ENCODE data around the gene WDFY2. TPM values are rescaled to one million over a fixed set of nuclear protein-coding genes. Genes with fewer than 3 reads are reported as not detected.
A peak's percentile ranks its signal among the peaks of the same experiment; 100 is the strongest.

The WDFY2 gene
- polyA plus RNA-seq, 3 donors: 6.5 to 40.1 (median 9.1) TPM

DNA sequence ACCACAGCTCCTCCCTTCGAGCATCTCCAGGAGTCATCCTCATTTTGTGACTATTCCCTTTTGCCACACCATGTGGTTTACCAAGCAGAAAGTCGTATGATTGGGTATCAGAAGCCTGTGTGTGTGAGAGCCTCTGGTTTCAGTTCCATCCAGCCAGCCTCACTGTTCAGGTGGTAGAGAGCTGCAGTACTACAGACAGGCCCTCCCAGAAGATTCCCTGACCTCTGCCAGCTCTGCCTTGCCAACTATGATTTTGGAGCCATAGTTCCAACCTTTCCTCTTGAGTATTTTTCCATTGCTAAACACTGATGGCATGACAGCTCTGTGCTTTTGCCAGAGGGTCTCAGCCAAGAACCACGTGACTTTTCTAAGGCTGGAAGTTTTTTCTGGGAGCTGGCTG is 137.2 kb downstream of the WDFY2 start:
- no peak for DNase-seq
- H3K9me3 ChIP-seq (replicated peaks in 1 of 2; ENCODE audit: control insufficient read depth in 1 of 2, insufficient read depth in 1 of 2, low read length in 2 of 2): no peaks in the 10 kb centered on the region
- Mint-ChIP-seq H3K4me3 (no peak overlapping the region), H3K36me3 (peaks cover 46 to 64% of the 10 kb centered on the region in 2 donors), H3K4me1 (no peaks in the 10 kb centered on the region), H3K27me3 (ENCODE audit: low read depth in 3 of 3) (no peaks in the 10 kb centered on the region), H3K9me3 (no peaks in the 10 kb centered on the region), H3K27ac (peak overlapping the region in 4 of 7 donors; percentile 51 to 75 (median 58))
- TF ChIP-seq, protein P1, sequence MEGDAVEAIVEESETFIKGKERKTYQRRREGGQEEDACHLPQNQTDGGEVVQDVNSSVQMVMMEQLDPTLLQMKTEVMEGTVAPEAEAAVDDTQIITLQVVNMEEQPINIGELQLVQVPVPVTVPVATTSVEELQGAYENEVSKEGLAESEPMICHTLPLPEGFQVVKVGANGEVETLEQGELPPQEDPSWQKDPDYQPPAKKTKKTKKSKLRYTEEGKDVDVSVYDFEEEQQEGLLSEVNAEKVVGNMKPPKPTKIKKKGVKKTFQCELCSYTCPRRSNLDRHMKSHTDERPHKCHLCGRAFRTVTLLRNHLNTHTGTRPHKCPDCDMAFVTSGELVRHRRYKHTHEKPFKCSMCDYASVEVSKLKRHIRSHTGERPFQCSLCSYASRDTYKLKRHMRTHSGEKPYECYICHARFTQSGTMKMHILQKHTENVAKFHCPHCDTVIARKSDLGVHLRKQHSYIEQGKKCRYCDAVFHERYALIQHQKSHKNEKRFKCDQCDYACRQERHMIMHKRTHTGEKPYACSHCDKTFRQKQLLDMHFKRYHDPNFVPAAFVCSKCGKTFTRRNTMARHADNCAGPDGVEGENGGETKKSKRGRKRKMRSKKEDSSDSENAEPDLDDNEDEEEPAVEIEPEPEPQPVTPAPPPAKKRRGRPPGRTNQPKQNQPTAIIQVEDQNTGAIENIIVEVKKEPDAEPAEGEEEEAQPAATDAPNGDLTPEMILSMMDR (IDR thresholded peaks at IDR 0.05): no peak
- H3K9ac ChIP-seq (ENCODE audit: insufficient read depth, low read length, poor library complexity, severe bottlenecking): no peak overlapping the region
- no peak overlapping the region for H3K4me2 ChIP-seq (replicated peaks; ENCODE audit: extremely low read depth, low read length, poor library complexity, severe bottlenecking)
- peaks cover 38 to 64% of the 10 kb centered on the region in 2 donors for H3K36me3 ChIP-seq (replicated peaks in 1 of 2; ENCODE audit: control insufficient read depth in 1 of 2, insufficient read depth in 2 of 2, low read length in 2 of 2)
- no peak overlapping the region for H3K4me3 ChIP-seq (replicated peaks in 1 of 3; ENCODE audit: low read depth in 2 of 3, low read length in 3 of 3)
- intact Hi-C loops (cut with micrococcal nuclease): loop anchor here in 1 of 2 donors (5.0 to 10.0 kb wide), 2 partner anchors 137 to 269 kb away; partner anchors contain the start of genes INTS6 and WDFY2
- peaks cover 26% of the 10 kb centered on the region for H4K20me1 ChIP-seq (ENCODE audit: insufficient read depth, low read length)
- peak overlapping the region in 1 of 2 donors; percentile 47 for H3K27ac ChIP-seq (ENCODE audit: low read depth in 1 of 2, low read length in 2 of 2)
- H3K4me1 ChIP-seq (ENCODE audit: control insufficient read depth in 1 of 2, insufficient read depth in 2 of 2, low read length in 2 of 2): no peaks in the 10 kb centered on the region
- H3K79me2 ChIP-seq (ENCODE audit: insufficient read depth, low read length): peaks cover 57% of the 10 kb centered on the region
- no peaks in the 10 kb centered on the region for H3K27me3 ChIP-seq (ENCODE audit: control insufficient read depth in 2 of 2, insufficient read depth in 2 of 2, low read length in 2 of 2)
- no peak overlapping the region for H2AFZ ChIP-seq (ENCODE audit: insufficient read depth, low read depth, low read length, poor library complexity, severe bottlenecking)
- WGBS (ENCODE audit: insufficient coverage): 0% methylated on average over 1 of the region's 3 CpGs

DNA sequence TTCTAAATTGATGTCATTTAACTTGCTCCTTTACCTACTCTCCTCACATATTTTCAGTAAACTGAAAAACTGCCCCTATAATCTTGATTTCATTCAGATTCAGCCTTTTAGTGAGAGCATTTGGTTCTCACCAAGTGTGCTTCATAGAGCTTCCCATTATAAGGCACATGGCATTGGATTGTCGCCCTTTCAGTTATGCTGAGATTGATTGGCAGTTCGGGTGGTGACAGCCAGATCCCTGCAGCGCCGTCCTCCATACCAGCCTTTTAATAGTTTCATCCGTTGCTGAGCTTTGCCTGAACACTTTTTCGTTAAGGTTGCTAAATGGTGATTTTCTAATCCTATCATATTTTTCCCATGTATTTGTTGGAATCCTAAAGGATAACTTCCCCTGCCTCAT is 139.3 kb downstream of the WDFY2 start:
- peaks cover 51% of the 10 kb centered on the region for H3K79me2 ChIP-seq (ENCODE audit: insufficient read depth, low read length)
- 100% methylated on average over 1 of the region's 6 CpGs for WGBS (ENCODE audit: insufficient coverage)
- intact Hi-C loops (cut with micrococcal nuclease): loop anchor here in 1 of 2 donors (5.0 to 10.0 kb wide), 2 partner anchors 139 to 271 kb away; partner anchors contain the start of genes INTS6 and WDFY2

More for the DNA sequence above, 139.3 kb downstream of the WDFY2 start:
- DNase-seq: no peak
- Mint-ChIP-seq H3K36me3 (peaks cover 50 to 59% of the 10 kb centered on the region in 2 donors), H3K4me1 (no peaks in the 10 kb centered on the region), H3K27ac (peak overlapping the region in 3 of 7 donors; percentile 1 to 32 (median 9)), H3K27me3 (ENCODE audit: low read depth in 3 of 3) (no peaks in the 10 kb centered on the region), H3K4me3 (no peak overlapping the region), H3K9me3 (no peaks in the 10 kb centered on the region)
- no peak overlapping the region for H3K9ac ChIP-seq (ENCODE audit: insufficient read depth, low read length, poor library complexity, severe bottlenecking)
- H4K20me1 ChIP-seq (ENCODE audit: insufficient read depth, low read length): peaks cover 27% of the 10 kb centered on the region
- H3K4me2 ChIP-seq (replicated peaks; ENCODE audit: extremely low read depth, low read length, poor library complexity, severe bottlenecking): no peak overlapping the region
- H3K27ac ChIP-seq (ENCODE audit: low read depth in 1 of 2, low read length in 2 of 2): no peak overlapping the region
- no peaks in the 10 kb centered on the region for H3K27me3 ChIP-seq (ENCODE audit: control insufficient read depth in 2 of 2, insufficient read depth in 2 of 2, low read length in 2 of 2)
- H3K9me3 ChIP-seq (replicated peaks in 1 of 2; ENCODE audit: control insufficient read depth in 1 of 2, insufficient read depth in 1 of 2, low read length in 2 of 2): no peaks in the 10 kb centered on the region
- no peak overlapping the region for H2AFZ ChIP-seq (ENCODE audit: insufficient read depth, low read depth, low read length, poor library complexity, severe bottlenecking)
- no peak overlapping the region for H3K4me3 ChIP-seq (replicated peaks in 1 of 3; ENCODE audit: low read depth in 2 of 3, low read length in 3 of 3)
- peaks cover under 1 to 5% of the 10 kb centered on the region in 2 donors for H3K4me1 ChIP-seq (ENCODE audit: control insufficient read depth in 1 of 2, insufficient read depth in 2 of 2, low read length in 2 of 2)
- H3K36me3 ChIP-seq (replicated peaks in 1 of 2; ENCODE audit: control insufficient read depth in 1 of 2, insufficient read depth in 2 of 2, low read length in 2 of 2): peaks cover 55 to 73% of the 10 kb centered on the region in 2 donors
- TF ChIP-seq, protein P1 (IDR thresholded peaks at IDR 0.05): no peak
